Measurements from ENCODE around the gene SPAG9.
A peak's percentile ranks its signal among the peaks of the same experiment; 100 is the strongest.

SPAG9 gene

DNA sequence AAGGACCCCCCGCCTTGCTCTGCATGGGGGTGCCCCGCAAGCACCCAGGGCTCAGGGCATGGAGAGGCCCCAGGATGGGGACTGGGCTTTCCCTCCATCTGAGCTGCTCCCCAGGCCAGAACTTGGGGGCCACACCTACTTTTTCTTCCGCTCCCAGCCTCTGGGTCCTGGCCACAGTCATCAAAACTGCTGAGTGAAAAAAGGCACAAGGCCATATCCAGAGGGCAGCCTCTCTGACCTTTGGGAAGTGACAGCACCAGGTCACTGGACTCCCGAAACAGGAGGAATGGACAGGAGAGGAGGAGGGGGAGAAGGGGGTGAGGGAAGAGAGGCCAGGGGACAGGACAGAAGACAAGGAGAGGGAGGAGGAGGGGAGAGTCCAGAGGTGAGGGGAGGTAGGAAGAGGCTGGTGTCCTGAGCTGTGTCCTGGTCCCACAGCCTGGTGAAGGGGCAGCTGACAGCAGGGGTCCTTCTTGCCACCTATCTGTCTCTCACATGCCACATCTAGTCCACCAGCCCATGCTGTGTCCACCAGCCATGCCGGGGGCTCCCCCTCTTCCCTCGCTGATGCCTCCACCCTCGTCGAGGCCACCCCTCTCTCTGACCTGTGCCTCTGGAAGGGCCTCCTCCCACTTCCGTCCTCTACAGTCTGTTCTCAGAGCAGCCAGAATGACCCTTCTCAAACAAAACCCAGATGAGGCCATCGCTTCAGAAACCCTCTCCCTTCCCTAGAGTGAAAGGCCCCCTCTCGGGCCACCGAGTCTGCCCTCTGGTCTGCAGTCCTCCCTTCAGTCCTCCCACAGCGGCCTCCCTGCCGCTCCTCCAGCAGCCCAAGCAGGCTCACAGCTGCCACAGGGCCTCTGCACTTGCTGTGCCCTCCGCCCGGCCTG lies 180.6 kb downstream of the SPAG9 start:
- Mint-ChIP-seq H3K27me3 (peaks cover 9% of the 10 kb centered on the region), H3K27ac (peak overlapping the region; percentile 49), H3K36me3 (peaks cover 11% of the 10 kb centered on the region), H3K4me3 (no peak overlapping the region), H3K4me1 (peaks cover 31% of the 10 kb centered on the region), H3K9me3 (no peaks in the 10 kb centered on the region)
- CTCF ChIA-PET = interaction anchor here (0.8 to 3.2 kb wide), 4 partner anchors 9 to 88 kb away, joined by 3 to 10 read pairs (median 3); no protein-coding TSS in a partner anchor
- DNase-seq = no peak

GRCh38 chr17:50939542-50939794 lies 181.2 kb downstream of the SPAG9 start:
- peaks cover 11% of the 10 kb centered on the region for H3K36me3 Mint-ChIP-seq
- DNase-seq = no peak
- no peaks in the 10 kb centered on the region for H3K9me3 Mint-ChIP-seq
- CTCF ChIA-PET = interaction anchor here (1.1 to 3.2 kb wide), 2 partner anchors 40 to 87 kb away, joined by 3 to 10 read pairs; no protein-coding TSS in a partner anchor
- H3K27ac Mint-ChIP-seq = no peak overlapping the region
- peaks cover 9% of the 10 kb centered on the region for H3K27me3 Mint-ChIP-seq
- H3K4me3 Mint-ChIP-seq = no peak overlapping the region
- H3K4me1 Mint-ChIP-seq = peaks cover 31% of the 10 kb centered on the region

DNA sequence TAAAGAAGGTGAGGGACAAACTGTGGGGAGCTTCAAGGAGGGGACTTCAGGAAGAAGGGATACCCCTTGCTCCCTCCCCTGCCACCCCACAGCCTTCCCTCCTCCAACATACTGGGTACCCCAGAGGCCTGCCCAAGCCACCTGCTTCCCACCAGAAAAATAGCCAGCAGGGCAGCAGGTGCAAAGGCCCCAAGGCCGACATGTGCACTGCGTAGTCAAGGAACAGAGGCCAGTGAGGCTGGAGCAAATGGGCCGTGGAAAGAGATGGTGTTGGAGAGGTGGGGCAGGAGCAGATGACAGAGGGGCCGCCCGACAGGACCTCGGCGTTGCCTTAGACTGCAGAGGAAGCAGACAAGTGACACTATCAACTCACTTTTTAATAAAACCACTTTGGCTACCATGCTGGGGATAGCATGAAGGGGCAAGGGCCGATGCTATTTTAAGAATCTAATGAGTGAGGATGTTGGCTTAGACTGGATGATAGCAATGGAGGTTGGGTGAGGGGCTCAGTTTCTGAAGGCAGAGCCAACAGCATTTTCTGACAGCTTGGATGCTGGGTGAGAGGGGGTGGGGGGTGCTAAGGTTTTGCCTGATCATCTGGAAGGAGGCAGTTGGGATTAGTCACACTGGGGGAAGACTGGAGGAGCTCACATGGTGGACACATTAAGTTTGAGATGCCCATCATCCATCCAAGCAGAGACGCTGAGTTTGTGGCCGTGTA lies 181.7 kb downstream of the SPAG9 start:
- peaks cover 31% of the 10 kb centered on the region for H3K4me1 Mint-ChIP-seq
- H3K27me3 Mint-ChIP-seq = peaks cover 9% of the 10 kb centered on the region
- no peak for DNase-seq
- no peaks in the 10 kb centered on the region for H3K9me3 Mint-ChIP-seq
- H3K27ac Mint-ChIP-seq = peak overlapping the region; percentile 9
- H3K4me3 Mint-ChIP-seq = no peak overlapping the region
- peaks cover 11% of the 10 kb centered on the region for H3K36me3 Mint-ChIP-seq
- CTCF ChIA-PET = interaction anchor here (1.1 to 3.2 kb wide), 2 partner anchors 40 to 87 kb away, joined by 3 to 10 read pairs; no protein-coding TSS in a partner anchor

DNA sequence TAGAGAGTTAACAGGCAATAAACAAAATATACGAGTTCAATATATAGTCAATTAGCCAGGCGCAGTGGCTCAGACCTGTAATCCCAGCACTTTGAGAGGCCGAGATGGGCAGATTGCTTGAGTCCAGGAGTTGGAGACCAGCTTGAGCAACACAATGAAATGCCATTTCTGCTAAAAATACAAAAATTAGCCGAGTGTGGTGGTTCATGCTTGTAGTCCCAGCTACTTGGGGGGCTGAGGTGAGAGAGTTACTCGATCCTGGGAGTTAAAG lies 184.7 kb downstream of the SPAG9 start:
- Mint-ChIP-seq H3K4me3 (no peak overlapping the region), H3K4me1 (peaks cover 17% of the 10 kb centered on the region)
- CTCF ChIA-PET = no interaction called here

GRCh38 chr17:50935221-50935995 lies 185.3 kb downstream of the SPAG9 start:
- Mint-ChIP-seq H3K4me1 (peaks cover 20% of the 10 kb centered on the region), H3K27ac (no peak overlapping the region), H3K36me3 (no peaks in the 10 kb centered on the region), H3K4me3 (no peak overlapping the region), H3K9me3 (no peaks in the 10 kb centered on the region), H3K27me3 (peaks cover 30% of the 10 kb centered on the region)
- no peak for DNase-seq
- CTCF ChIA-PET = interaction anchor here (1.0 kb wide), 1 partner anchor 82 kb away, joined by 3 read pairs; no protein-coding TSS in a partner anchor

More for the DNA sequence above, 184.7 kb downstream of the SPAG9 start:
- Mint-ChIP-seq H3K27me3 (peaks cover 26% of the 10 kb centered on the region), H3K36me3 (no peaks in the 10 kb centered on the region), H3K9me3 (no peaks in the 10 kb centered on the region), H3K27ac (no peak overlapping the region)
- no peak for DNase-seq

DNA sequence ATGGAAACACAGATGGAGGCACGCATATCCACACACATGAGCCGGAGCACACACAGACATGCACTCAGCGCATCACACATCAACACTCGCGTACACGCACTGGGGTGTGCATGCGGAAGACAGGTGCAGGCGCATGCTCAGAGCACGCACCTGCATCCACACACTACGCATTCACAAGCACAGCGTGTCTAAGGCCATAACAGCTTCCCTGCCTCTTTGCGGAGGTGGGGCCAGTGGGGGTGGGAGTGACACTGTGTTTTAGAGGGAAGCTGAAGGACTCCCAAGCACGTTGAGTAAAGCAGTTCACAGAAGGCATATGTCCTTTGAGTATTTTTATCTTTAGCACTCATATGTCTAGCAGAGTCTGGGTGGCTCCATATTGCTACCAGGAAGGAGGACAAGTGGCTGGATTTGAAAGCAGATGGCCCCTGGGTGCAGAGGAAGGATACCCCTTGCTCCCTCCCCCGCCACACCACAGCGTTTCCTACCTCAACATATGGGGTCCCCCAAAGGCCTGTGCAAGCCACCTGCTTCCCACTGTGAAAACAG lies 185.9 kb downstream of the SPAG9 start:
- CTCF ChIA-PET = interaction anchor here (1.0 to 1.1 kb wide), 2 partner anchors 82 to 130 kb away, joined by 3 read pairs; no protein-coding TSS in a partner anchor
- no peaks in the 10 kb centered on the region for H3K9me3 Mint-ChIP-seq
- no peak overlapping the region for H3K4me3 Mint-ChIP-seq
- no peak overlapping the region for H3K27ac Mint-ChIP-seq
- peaks cover 3% of the 10 kb centered on the region for H3K36me3 Mint-ChIP-seq
- DNase-seq = no peak
- peaks cover 24% of the 10 kb centered on the region for H3K4me1 Mint-ChIP-seq
- peaks cover 36% of the 10 kb centered on the region for H3K27me3 Mint-ChIP-seq

DNA sequence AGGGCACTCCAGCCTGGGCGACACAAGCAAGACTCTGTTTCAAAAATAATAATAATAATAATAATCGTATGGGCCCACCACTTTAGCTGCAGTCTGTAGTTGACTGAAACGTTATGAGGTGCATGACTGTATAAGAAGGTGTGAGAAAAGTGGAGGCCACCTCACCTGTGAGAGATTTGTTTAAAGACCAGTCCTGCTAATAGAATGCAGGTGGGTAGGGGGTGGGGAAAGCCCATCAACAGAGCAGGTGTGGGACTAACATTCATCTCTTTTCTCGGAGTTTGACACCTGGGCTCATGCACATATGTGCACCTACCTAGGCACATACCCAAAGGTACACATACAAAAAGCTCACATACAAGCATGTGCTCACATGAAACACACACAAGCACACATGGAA lies 186.5 kb downstream of the SPAG9 start:
- Mint-ChIP-seq H3K4me3 (no peak overlapping the region), H3K4me1 (peaks cover 26% of the 10 kb centered on the region), H3K27me3 (peaks cover 41% of the 10 kb centered on the region), H3K9me3 (no peaks in the 10 kb centered on the region), H3K36me3 (peaks cover 3% of the 10 kb centered on the region), H3K27ac (no peak overlapping the region)
- CTCF ChIA-PET = interaction anchor here (1.1 kb wide), 1 partner anchor 130 kb away, joined by 3 read pairs; no protein-coding TSS in a partner anchor
- DNase-seq = no peak

DNA sequence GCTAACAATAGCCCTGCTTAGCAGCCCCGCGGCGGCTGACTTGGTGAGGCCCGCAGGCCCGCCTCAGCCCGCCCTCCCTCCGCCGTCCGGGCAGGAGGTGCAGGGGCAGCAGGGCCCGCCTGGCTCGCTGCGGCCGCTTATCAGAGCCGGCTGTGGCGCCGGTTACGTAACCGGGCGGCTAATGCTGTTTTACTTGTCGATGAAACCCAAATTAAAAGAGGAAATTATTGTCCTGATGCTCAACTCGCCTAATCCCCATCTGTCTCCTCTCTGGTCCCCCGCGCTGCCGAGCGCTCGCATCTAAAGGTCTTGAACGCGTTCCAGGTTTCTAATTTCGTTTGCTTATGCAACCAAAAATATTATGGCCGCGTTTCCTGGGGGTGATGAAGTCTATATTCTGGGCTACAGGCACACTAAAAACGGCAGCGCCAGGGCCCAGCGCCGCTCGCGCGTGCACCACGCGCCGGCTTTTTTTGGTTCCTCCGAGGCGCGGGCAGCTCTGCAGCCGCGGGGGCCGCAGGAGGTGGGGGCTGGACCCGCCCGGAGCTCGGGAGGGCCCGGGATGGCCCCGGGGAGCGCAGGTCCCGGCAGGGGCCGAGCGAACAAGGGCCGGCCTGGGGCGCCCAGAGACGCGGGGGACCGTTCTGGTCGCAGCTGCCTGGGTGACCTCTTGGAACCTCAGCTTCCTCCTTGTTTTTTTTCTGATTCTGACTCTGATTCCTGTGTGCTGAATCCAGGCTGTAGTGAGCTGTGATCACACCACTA lies 189.3 kb downstream of the SPAG9 start:
- CTCF ChIA-PET = interaction anchor here (1.0 to 2.4 kb wide), 5 partner anchors 9 to 94 kb away, joined by 3 to 6 read pairs (median 3); no protein-coding TSS in a partner anchor

GRCh38 chr17:50928646-50929045 lies 192.0 kb downstream of the SPAG9 start:
- H3K27ac Mint-ChIP-seq = no peak overlapping the region
- no peaks in the 10 kb centered on the region for H3K9me3 Mint-ChIP-seq
- H3K4me1 Mint-ChIP-seq = peaks cover 47% of the 10 kb centered on the region
- CTCF ChIA-PET = no interaction called here
- H3K36me3 Mint-ChIP-seq = peaks cover 3% of the 10 kb centered on the region
- peaks cover 54% of the 10 kb centered on the region for H3K27me3 Mint-ChIP-seq
- H3K4me3 Mint-ChIP-seq = no peak overlapping the region
- DNase-seq = no peak

More for the DNA sequence above, 189.3 kb downstream of the SPAG9 start:
- H3K9me3 Mint-ChIP-seq = no peaks in the 10 kb centered on the region
- peak overlapping the region; percentile 65 for H3K4me3 Mint-ChIP-seq
- peaks cover 3% of the 10 kb centered on the region for H3K36me3 Mint-ChIP-seq
- peaks cover 38% of the 10 kb centered on the region for H3K27me3 Mint-ChIP-seq
- peak overlapping the region; percentile 80 for H3K27ac Mint-ChIP-seq
- H3K4me1 Mint-ChIP-seq = peaks cover 37% of the 10 kb centered on the region
- DNase-seq = peak; percentile 62

DNA sequence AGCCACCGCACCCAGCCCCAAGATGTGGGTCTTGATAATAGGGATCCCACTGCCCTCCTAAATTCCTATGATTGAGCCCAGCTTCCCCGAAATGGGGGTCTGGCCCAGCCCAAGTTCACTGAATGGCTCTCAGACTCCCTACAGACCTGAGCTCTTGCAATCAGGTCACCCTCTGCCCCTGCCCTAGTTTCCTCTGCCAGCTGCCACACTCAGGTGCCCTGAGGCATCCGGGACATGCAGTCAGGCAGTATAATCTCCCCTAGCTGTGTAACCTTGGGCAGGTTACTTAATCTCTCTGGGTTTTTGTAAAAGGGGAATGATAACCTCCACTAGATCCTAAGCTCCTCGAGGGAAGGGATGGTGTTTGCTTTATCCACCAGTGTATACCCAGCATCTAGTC lies 193.4 kb downstream of the SPAG9 start:
- Mint-ChIP-seq H3K27me3 (peaks cover 57% of the 10 kb centered on the region), H3K4me3 (no peak overlapping the region)

DNA sequence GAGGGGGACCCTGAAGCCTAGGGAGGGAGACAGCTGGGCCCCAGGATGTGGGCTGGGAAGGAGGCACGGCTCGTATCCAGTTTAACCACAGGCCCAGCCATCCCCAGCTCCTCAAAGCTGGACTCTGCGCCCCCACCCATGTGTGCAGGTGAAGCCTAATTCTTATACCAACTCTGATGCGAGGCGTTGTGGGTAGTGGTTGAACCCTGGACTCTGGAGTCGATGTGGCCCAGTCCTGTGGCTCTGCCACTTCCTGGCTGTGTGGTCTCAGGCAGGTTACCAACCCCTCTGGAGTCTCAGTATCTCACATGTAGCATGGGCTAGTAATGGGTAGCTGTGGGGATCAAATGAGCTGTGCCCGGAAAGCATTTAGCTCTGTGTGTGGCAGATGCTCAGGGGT lies 194.1 kb downstream of the SPAG9 start:
- CTCF ChIA-PET = interaction anchor here (0.6 to 0.9 kb wide), 3 partner anchors 54 to 439 kb away, joined by 3 read pairs; no protein-coding TSS in a partner anchor
- no peaks in the 10 kb centered on the region for H3K9me3 Mint-ChIP-seq
- peaks cover 3% of the 10 kb centered on the region for H3K36me3 Mint-ChIP-seq
- peak; percentile 46 for DNase-seq
- no peak overlapping the region for H3K4me3 Mint-ChIP-seq
- H3K27ac Mint-ChIP-seq = no peak overlapping the region
- H3K27me3 Mint-ChIP-seq = peaks cover 52% of the 10 kb centered on the region
- H3K4me1 Mint-ChIP-seq = peaks cover 45% of the 10 kb centered on the region

More for the DNA sequence above, 193.4 kb downstream of the SPAG9 start:
- DNase-seq = no peak
- no peak overlapping the region for H3K27ac Mint-ChIP-seq
- CTCF ChIA-PET = interaction anchor here (0.7 to 0.9 kb wide), 2 partner anchors 55 to 75 kb away, joined by 3 read pairs; no protein-coding TSS in a partner anchor
- H3K9me3 Mint-ChIP-seq = no peaks in the 10 kb centered on the region
- H3K36me3 Mint-ChIP-seq = peaks cover 3% of the 10 kb centered on the region
- H3K4me1 Mint-ChIP-seq = peaks cover 46% of the 10 kb centered on the region

DNA sequence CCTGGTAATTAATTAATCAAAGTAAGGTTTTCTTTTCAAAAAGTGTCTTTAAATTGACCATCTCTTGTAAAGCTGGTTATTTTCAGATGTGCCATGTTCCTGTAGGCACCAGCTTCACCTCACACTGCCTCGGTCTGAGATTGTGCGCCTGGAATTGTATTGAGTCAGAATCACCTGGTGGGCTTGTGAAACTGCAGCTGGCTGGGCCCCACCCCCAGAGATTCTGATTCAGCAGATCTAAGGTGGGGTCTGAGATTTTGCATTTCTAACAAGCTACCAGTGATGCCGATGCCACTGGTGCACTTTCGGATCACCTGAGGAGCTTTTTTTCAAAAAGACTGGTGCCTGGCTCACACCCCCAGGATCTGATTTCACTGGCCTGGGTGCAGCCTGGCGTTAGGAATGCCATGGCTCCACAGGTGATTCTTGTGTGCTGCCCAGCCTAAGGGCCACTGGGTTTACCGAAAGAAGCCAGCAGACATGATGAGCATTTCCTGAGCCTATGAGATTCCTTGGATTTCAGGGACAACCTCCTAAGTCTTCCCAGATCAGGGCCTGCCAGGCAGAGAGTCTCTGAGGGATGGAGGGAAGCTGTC lies 195.3 kb downstream of the SPAG9 start:
- H3K27me3 Mint-ChIP-seq = peaks cover 48% of the 10 kb centered on the region
- no peak overlapping the region for H3K27ac Mint-ChIP-seq
- CTCF ChIA-PET = no interaction called here

DNA sequence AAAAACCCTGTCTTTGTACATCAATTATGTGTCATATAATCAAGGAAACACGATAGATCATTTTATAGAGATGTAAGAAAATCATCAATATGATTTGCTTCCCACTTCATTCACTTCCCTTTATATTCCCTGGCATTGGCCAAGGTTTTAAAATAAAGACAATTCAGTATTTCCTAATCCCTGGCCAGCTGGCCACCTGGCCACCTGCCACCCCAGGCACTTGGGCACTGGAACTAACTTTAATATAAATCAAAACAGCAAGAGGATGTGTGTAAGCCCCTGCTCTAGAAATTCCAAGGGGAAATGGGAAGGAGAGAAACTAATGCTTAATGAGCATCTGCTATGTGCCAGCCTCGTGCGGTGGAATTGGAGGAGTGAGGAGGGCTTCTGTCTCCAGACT lies 195.9 kb downstream of the SPAG9 start:
- Mint-ChIP-seq H3K9me3 (no peaks in the 10 kb centered on the region), H3K27ac (no peak overlapping the region), H3K27me3 (peaks cover 43% of the 10 kb centered on the region), H3K4me1 (peaks cover 42% of the 10 kb centered on the region), H3K36me3 (no peaks in the 10 kb centered on the region), H3K4me3 (no peak overlapping the region)
- DNase-seq = no peak
- CTCF ChIA-PET = no interaction called here

More for the DNA sequence above, 195.3 kb downstream of the SPAG9 start:
- no peak overlapping the region for H3K4me3 Mint-ChIP-seq
- peaks cover 42% of the 10 kb centered on the region for H3K4me1 Mint-ChIP-seq
- peaks cover 3% of the 10 kb centered on the region for H3K36me3 Mint-ChIP-seq
- DNase-seq = no peak
- H3K9me3 Mint-ChIP-seq = no peaks in the 10 kb centered on the region
